ENCODE results near the gene AZIN2.

The AZIN2 gene

GRCh38 chr1:33150522-33150921 lies 69.6 kb downstream of the AZIN2 start:
- no peak overlapping the region for H3K4me3 ChIP-seq (ENCODE audit: low read depth, low read length)
- no peak overlapping the region for H3K9ac ChIP-seq (ENCODE audit: low read depth, low read length)

GRCh38 chr1:33151116-33151515 lies 70.2 kb downstream of the AZIN2 start:
- H3K36me3 ChIP-seq (ENCODE audit: control insufficient read depth, insufficient read depth, low read length) = peaks cover 6% of the 10 kb centered on the region
- no peak overlapping the region for H3K9ac ChIP-seq (ENCODE audit: low read depth, low read length)
- H3K27me3 ChIP-seq (ENCODE audit: control insufficient read depth, insufficient read depth, low read length) = no peaks in the 10 kb centered on the region
- H3K4me1 ChIP-seq (ENCODE audit: control insufficient read depth, insufficient read depth, low read length) = peaks cover 17% of the 10 kb centered on the region
- H3K9me3 ChIP-seq (ENCODE audit: control insufficient read depth, insufficient read depth, low read length) = no peaks in the 10 kb centered on the region
- H3K4me3 ChIP-seq (ENCODE audit: low read depth, low read length) = no peak overlapping the region

More at GRCh38 chr1:33150522-33150921, 69.6 kb downstream of the AZIN2 start:
- Histone ChIP-seq H3K4me1 (ENCODE audit: control insufficient read depth, insufficient read depth, low read length) (peaks cover 17% of the 10 kb centered on the region), H3K27me3 (ENCODE audit: control insufficient read depth, insufficient read depth, low read length) (no peaks in the 10 kb centered on the region), H3K36me3 (ENCODE audit: control insufficient read depth, insufficient read depth, low read length) (peaks cover 6% of the 10 kb centered on the region), H3K9me3 (ENCODE audit: control insufficient read depth, insufficient read depth, low read length) (no peaks in the 10 kb centered on the region)

- Histone ChIP-seq H3K9me3 (ENCODE audit: control insufficient read depth, insufficient read depth, low read length) (no peaks in the 10 kb centered on the region), H3K9ac (ENCODE audit: low read depth, low read length) (no peak overlapping the region), H3K36me3 (ENCODE audit: control insufficient read depth, insufficient read depth, low read length) (peaks cover 2% of the 10 kb centered on the region), H3K27me3 (ENCODE audit: control insufficient read depth, insufficient read depth, low read length) (no peaks in the 10 kb centered on the region), H3K4me1 (ENCODE audit: control insufficient read depth, insufficient read depth, low read length) (peaks cover 17% of the 10 kb centered on the region), H3K4me3 (ENCODE audit: low read depth, low read length) (no peak overlapping the region)
Observed at GRCh38 chr1:33152685-33153432, 71.9 kb downstream of the AZIN2 start.

GRCh38 chr1:33153650-33154049 lies 72.7 kb downstream of the AZIN2 start:
- H3K9me3 ChIP-seq (ENCODE audit: control insufficient read depth, insufficient read depth, low read length) = no peaks in the 10 kb centered on the region
- H3K4me1 ChIP-seq (ENCODE audit: control insufficient read depth, insufficient read depth, low read length) = peaks cover 17% of the 10 kb centered on the region
- no peak overlapping the region for H3K4me3 ChIP-seq (ENCODE audit: low read depth, low read length)
- H3K27me3 ChIP-seq (ENCODE audit: control insufficient read depth, insufficient read depth, low read length) = no peaks in the 10 kb centered on the region
- peaks cover 5% of the 10 kb centered on the region for H3K36me3 ChIP-seq (ENCODE audit: control insufficient read depth, insufficient read depth, low read length)
- H3K9ac ChIP-seq (ENCODE audit: low read depth, low read length) = no peak overlapping the region

DNA sequence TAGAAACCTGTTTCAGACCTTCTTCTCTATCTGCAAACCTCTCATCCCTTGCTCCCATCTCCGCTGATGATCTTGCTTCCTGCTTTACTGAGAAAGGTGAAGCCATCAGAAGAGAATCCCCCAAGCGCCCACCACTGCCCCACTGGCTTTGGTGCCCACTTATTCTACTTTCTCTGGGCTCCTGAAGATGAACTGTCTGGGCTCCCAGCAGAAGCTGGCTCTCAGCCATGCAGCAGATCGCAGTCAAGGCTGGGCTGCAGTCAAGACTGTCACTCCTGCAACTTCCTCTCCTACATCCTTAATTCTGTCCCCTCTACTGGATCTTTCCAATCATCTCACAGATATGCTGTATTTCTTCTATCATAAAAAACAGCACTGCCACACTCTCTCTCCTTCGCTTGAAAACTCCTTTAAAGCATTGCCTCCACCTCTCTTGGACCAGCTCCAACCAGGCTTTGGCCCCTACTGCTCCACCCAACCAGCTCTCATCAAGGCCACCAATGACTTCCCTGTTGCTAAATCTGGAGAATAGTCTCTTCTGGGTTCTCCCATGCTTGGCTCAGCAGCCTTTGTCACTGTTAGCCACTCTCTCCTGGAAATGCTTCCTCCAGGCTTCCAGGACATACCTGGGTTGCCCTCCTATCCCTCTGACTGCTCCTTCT lies 75.1 kb downstream of the AZIN2 start:
- Histone ChIP-seq H3K9me3 (ENCODE audit: control insufficient read depth, insufficient read depth, low read length) (no peaks in the 10 kb centered on the region), H3K9ac (ENCODE audit: low read depth, low read length) (no peak overlapping the region), H3K4me3 (ENCODE audit: low read depth, low read length) (no peak overlapping the region), H3K27me3 (ENCODE audit: control insufficient read depth, insufficient read depth, low read length) (no peaks in the 10 kb centered on the region), H3K36me3 (ENCODE audit: control insufficient read depth, insufficient read depth, low read length) (peaks cover 8% of the 10 kb centered on the region), H3K4me1 (ENCODE audit: control insufficient read depth, insufficient read depth, low read length) (peaks cover 21% of the 10 kb centered on the region)

GRCh38 chr1:33157131-33157530 lies 76.2 kb downstream of the AZIN2 start:
- no peaks in the 10 kb centered on the region for H3K27me3 ChIP-seq (ENCODE audit: control insufficient read depth, insufficient read depth, low read length)
- H3K9ac ChIP-seq (ENCODE audit: low read depth, low read length) = no peak overlapping the region
- H3K9me3 ChIP-seq (ENCODE audit: control insufficient read depth, insufficient read depth, low read length) = no peaks in the 10 kb centered on the region
- H3K4me3 ChIP-seq (ENCODE audit: low read depth, low read length) = no peak overlapping the region
- peaks cover 18% of the 10 kb centered on the region for H3K4me1 ChIP-seq (ENCODE audit: control insufficient read depth, insufficient read depth, low read length)
- H3K36me3 ChIP-seq (ENCODE audit: control insufficient read depth, insufficient read depth, low read length) = peaks cover 8% of the 10 kb centered on the region

GRCh38 chr1:33158366-33158765 lies 77.4 kb downstream of the AZIN2 start:
- H3K4me1 ChIP-seq (ENCODE audit: control insufficient read depth, insufficient read depth, low read length) = peaks cover 10% of the 10 kb centered on the region
- H3K36me3 ChIP-seq (ENCODE audit: control insufficient read depth, insufficient read depth, low read length) = peaks cover 8% of the 10 kb centered on the region
- no peaks in the 10 kb centered on the region for H3K9me3 ChIP-seq (ENCODE audit: control insufficient read depth, insufficient read depth, low read length)
- H3K4me3 ChIP-seq (ENCODE audit: low read depth, low read length) = no peak overlapping the region
- no peaks in the 10 kb centered on the region for H3K27me3 ChIP-seq (ENCODE audit: control insufficient read depth, insufficient read depth, low read length)
- no peak overlapping the region for H3K9ac ChIP-seq (ENCODE audit: low read depth, low read length)

- Histone ChIP-seq H3K4me1 (ENCODE audit: control insufficient read depth, insufficient read depth, low read length) (peaks cover 11% of the 10 kb centered on the region), H3K9ac (ENCODE audit: low read depth, low read length) (no peak overlapping the region), H3K27me3 (ENCODE audit: control insufficient read depth, insufficient read depth, low read length) (no peaks in the 10 kb centered on the region), H3K4me3 (ENCODE audit: low read depth, low read length) (no peak overlapping the region), H3K36me3 (ENCODE audit: control insufficient read depth, insufficient read depth, low read length) (peaks cover 8% of the 10 kb centered on the region), H3K9me3 (ENCODE audit: control insufficient read depth, insufficient read depth, low read length) (no peaks in the 10 kb centered on the region)
Observed at GRCh38 chr1:33159577-33159976, 78.6 kb downstream of the AZIN2 start.

DNA sequence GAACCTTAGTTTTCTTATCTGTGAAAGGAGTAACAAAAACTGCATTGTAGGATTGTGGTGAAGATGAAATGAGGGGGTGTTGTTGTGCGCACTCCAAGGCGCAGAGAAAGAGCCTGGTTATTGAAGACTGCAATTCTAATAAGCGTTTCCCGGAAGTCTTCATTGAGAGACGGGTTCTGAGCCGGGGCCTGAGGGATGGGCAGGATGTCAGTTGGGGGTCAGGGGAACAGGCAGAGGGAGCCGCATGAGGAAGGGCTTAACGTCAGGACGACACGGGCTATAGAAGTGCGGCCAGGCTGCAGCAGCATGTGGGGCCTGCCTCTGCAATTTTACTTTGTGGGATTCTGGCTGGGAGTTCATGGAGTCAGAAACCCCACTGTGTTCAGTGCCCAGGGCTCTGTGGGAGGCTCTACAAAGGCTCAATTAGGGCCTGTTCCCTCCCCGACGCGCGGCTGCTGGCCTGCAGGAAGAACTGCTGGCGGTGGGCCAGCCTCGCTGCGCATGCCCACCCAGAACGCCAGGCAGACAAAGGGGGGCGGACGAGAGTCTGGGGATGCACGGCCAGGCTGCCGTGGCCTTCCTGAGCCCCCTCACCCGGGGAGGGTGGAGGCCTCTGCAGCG lies 80.2 kb downstream of the AZIN2 start:
- H3K4me3 ChIP-seq (ENCODE audit: low read depth, low read length) = no peak overlapping the region
- H3K36me3 ChIP-seq (ENCODE audit: control insufficient read depth, insufficient read depth, low read length) = peaks cover 6% of the 10 kb centered on the region
- no peaks in the 10 kb centered on the region for H3K9me3 ChIP-seq (ENCODE audit: control insufficient read depth, insufficient read depth, low read length)
- H3K4me1 ChIP-seq (ENCODE audit: control insufficient read depth, insufficient read depth, low read length) = peaks cover 14% of the 10 kb centered on the region
- H3K9ac ChIP-seq (ENCODE audit: low read depth, low read length) = no peak overlapping the region
- no peaks in the 10 kb centered on the region for H3K27me3 ChIP-seq (ENCODE audit: control insufficient read depth, insufficient read depth, low read length)

GRCh38 chr1:33162141-33162540 lies 81.2 kb downstream of the AZIN2 start:
- no peaks in the 10 kb centered on the region for H3K9me3 ChIP-seq (ENCODE audit: control insufficient read depth, insufficient read depth, low read length)
- H3K36me3 ChIP-seq (ENCODE audit: control insufficient read depth, insufficient read depth, low read length) = peaks cover 6% of the 10 kb centered on the region
- no peaks in the 10 kb centered on the region for H3K27me3 ChIP-seq (ENCODE audit: control insufficient read depth, insufficient read depth, low read length)
- no peak overlapping the region for H3K4me3 ChIP-seq (ENCODE audit: low read depth, low read length)
- H3K9ac ChIP-seq (ENCODE audit: low read depth, low read length) = no peak overlapping the region
- H3K4me1 ChIP-seq (ENCODE audit: control insufficient read depth, insufficient read depth, low read length) = peaks cover 14% of the 10 kb centered on the region

DNA sequence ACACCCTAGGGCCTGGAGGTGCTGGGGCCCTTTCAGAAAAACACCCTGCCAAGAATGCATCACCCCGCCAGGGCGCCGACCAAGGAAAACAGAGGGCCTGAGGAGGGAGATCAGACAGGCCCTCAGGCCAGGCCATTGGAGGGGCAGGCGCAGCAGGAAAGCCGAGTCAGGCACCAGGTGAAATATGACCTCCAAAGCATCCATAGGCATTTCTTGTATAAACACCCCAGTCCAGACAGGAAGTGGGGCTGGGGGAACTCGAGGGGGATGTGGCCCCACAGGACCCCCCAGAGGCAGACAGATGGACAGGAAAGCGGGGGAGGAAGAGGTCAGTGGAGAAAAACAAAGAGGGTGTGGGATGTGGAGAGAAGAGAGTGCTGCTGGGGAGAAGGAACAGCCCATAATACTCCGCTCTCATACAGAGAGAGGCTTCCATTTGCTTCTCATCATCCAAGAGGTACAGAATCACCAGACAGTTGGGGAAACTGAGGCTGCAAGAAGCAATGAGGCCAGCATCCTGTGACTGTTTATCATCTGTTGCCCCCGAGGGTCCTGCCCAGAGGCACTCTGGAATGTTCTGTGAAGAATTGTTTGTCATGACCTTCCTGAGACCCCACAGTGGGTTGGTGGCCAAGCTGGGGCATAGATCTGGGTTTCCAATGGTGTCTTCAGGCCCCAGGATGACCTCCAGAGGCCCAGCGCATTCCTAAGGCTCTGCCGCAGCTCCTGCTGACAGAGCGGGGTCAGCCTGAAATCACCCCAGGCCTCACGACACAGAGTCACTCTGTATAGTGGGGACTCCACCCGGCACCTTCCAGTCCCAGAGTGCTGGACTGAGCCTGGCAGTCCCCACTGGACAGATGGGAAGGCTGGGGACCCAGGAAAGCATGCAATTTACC lies 82.9 kb downstream of the AZIN2 start:
- no peak overlapping the region for H3K4me3 ChIP-seq (ENCODE audit: low read depth, low read length)
- no peak overlapping the region for H3K9ac ChIP-seq (ENCODE audit: low read depth, low read length)
- H3K27me3 ChIP-seq (ENCODE audit: control insufficient read depth, insufficient read depth, low read length) = no peaks in the 10 kb centered on the region
- no peaks in the 10 kb centered on the region for H3K9me3 ChIP-seq (ENCODE audit: control insufficient read depth, insufficient read depth, low read length)
- peaks cover 14% of the 10 kb centered on the region for H3K4me1 ChIP-seq (ENCODE audit: control insufficient read depth, insufficient read depth, low read length)
- peaks cover 3% of the 10 kb centered on the region for H3K36me3 ChIP-seq (ENCODE audit: control insufficient read depth, insufficient read depth, low read length)

Measured in iPS-15b (cell line).